ENCODE measurements around the gene SBK1.

GRCh38 chr16:28304214-28304613, 11.9 kb downstream of the SBK1 start:
- TF ChIP-seq CTCF (conservative IDR thresholded peaks at IDR 0.05; ENCODE audit: low read length) = no peak
- TF ChIP-seq EZH2phosphoT487 (IDR thresholded peaks at IDR 0.05; ENCODE audit: borderline replicate concordance) = no peak
